Measurements from ENCODE around the gene SPOPL.

SPOPL gene

DNA sequence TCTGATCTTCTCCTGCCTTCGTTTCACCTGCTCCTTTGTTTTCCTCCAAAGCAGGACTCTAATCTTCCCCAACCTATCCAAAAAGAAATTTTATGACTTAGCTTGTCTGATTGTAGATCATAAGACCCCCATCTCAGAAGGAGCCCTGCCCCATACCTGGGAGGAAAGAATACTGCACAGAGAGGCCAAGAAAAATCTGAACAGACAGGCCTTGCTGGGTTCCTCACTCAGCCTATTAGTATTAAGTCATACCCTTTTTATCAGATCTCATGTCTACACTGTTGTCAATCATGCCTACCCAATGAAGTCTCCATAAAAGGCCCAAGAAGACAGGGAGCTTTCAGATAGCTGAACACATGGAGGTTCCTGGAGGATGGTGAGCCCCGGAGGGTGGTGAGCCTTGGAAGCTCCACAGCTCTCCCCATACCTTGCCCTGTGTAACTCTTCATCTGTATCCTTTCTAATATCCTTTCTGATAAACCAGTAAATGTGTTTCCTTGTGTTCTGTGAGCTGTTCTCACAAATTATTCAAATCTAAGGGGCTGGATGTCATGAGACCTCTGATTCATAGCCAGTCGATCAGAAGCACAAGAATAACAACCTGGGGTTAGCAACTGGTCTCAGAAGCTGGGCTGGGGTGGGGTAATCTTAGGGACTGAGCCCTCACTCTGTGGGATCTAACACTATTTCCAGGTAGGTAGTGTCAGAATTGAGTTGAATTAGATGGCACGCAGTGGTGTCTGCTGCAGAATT is 108.8 kb downstream of the SPOPL start:
- H3K4me3 ChIP-seq (replicated peaks in 1 of 2; ENCODE audit: low read depth in 2 of 2, low read length in 2 of 2), result no peak overlapping the region
- TF ChIP-seq, protein P1, sequence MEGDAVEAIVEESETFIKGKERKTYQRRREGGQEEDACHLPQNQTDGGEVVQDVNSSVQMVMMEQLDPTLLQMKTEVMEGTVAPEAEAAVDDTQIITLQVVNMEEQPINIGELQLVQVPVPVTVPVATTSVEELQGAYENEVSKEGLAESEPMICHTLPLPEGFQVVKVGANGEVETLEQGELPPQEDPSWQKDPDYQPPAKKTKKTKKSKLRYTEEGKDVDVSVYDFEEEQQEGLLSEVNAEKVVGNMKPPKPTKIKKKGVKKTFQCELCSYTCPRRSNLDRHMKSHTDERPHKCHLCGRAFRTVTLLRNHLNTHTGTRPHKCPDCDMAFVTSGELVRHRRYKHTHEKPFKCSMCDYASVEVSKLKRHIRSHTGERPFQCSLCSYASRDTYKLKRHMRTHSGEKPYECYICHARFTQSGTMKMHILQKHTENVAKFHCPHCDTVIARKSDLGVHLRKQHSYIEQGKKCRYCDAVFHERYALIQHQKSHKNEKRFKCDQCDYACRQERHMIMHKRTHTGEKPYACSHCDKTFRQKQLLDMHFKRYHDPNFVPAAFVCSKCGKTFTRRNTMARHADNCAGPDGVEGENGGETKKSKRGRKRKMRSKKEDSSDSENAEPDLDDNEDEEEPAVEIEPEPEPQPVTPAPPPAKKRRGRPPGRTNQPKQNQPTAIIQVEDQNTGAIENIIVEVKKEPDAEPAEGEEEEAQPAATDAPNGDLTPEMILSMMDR (IDR thresholded peaks at IDR 0.05; ENCODE audit: low read depth, low read length), result no peak
- no peak for DNase-seq (ENCODE audit: low read depth in 2 of 2)

DNA sequence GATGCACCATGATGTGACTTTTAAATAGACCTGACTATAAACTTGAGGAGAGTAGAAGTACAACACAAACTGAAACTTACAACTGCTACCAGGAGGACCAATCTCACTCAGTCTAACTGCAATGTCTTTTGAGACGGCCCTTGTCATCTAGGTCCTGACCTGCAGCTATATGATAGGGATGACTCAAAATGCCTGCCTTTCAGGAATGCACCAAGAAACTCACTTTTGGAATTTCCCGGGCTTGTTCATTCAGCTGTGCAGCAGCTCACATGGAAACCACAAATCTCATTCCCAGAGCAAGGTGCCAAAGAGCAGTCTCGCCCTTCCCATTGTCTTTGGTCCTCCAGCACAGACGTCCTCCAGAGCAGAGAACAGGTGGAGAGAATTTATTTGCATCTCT is 113.7 kb downstream of the SPOPL start:
- peak in 1 of 2 donors; percentile 61 for DNase-seq (ENCODE audit: low read depth in 2 of 2)
- no peak overlapping the region for H3K4me3 ChIP-seq (replicated peaks in 1 of 2; ENCODE audit: low read depth in 2 of 2, low read length in 2 of 2)
- TF ChIP-seq, protein P1 (IDR thresholded peaks at IDR 0.05; ENCODE audit: low read depth, low read length), result no peak

DNA sequence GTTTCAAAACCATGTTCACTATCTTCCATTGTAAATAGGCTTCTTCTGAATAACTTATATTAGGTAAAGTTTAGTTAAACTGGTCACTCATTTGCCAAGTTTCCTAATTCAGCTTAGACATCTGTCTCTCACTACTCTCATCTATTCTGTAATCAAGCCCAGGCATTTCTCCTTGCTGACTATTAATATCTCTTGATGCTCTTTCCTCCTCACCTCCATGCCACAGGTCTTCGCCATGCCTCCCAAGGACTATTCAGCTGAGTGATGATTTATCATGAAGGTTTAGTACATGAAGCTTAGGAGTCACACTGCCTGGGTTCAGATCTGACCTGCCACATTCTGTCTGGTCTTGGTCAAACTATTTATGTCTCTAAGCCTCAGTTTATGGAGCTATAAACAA is 115.5 kb downstream of the SPOPL start:
- H3K4me3 ChIP-seq (replicated peaks in 1 of 2; ENCODE audit: low read depth in 2 of 2, low read length in 2 of 2), result no peak overlapping the region
- TF ChIP-seq, protein P1 (IDR thresholded peaks at IDR 0.05; ENCODE audit: low read depth, low read length), result no peak
- no peak for DNase-seq (ENCODE audit: low read depth in 2 of 2)

DNA sequence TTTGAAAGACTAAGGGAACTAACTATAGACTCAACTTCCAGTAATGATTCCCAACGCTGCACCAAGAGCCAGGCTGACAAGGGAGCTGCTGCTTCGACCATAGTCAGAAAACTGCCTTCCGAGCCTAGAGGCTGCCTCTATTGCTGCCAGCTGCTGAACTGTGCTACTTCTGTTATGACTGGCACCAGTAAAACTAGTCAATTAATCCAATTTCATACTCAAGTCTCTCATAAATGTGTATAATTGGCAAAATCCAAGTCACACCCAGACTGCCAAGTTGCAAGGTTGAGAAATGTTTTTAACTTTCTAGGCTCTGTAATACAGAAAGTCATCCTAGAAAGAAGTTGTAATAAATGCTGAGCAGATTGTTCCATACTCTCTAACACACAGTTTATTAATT is 117.4 kb downstream of the SPOPL start:
- TF ChIP-seq, protein P1 (IDR thresholded peaks at IDR 0.05; ENCODE audit: low read depth, low read length), result no peak
- DNase-seq (ENCODE audit: low read depth in 2 of 2), result no peak
- no peak overlapping the region for H3K4me3 ChIP-seq (replicated peaks in 1 of 2; ENCODE audit: low read depth in 2 of 2, low read length in 2 of 2)

DNA sequence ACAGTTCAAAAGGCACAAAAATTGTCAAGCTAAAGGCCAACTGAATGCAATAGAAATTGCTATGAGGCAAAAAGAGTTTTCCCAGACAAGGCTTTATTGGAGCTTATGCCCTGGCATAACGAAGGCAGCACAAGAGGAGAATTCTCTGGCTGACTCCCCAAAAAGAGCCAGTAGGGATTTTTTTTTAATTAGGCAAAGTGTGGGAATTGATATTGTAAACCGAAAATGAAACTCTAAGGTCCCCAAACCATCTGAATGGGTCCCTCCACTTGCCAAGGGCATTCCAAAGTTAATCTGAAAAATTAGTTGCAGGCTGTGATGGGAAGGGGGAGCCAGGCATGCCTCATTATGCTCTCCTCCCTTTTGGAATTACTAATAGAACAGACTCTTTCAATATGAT is 118.9 kb downstream of the SPOPL start:
- TF ChIP-seq, protein P1 (IDR thresholded peaks at IDR 0.05; ENCODE audit: low read depth, low read length), result no peak

DNA sequence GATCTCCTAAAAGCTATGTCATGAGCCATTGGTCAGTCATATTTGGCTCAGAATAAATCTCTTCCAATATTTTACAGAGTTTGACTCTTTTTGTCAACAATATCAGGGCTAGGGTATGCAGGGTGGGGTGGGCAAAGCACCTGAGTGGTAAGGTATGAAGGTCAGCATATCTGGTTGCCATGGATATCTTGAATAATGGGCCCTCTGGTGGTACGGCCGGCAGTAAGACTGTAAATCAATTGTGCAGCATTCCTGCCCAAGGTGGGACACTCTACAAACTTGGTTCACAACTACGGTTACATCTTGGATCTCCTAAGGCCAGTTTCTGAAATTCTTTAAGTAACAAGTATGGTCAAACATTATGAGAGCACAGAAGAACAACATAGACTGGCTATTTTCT is 119.6 kb downstream of the SPOPL start:
- TF ChIP-seq, protein P1 (IDR thresholded peaks at IDR 0.05; ENCODE audit: low read depth, low read length), result no peak
- DNase-seq (ENCODE audit: low read depth in 2 of 2), result no peak
- H3K4me3 ChIP-seq (replicated peaks in 1 of 2; ENCODE audit: low read depth in 2 of 2, low read length in 2 of 2), result no peak overlapping the region

More for the DNA sequence above, 118.9 kb downstream of the SPOPL start:
- H3K4me3 ChIP-seq (replicated peaks in 1 of 2; ENCODE audit: low read depth in 2 of 2, low read length in 2 of 2), result no peak overlapping the region
- no peak for DNase-seq (ENCODE audit: low read depth in 2 of 2)

DNA sequence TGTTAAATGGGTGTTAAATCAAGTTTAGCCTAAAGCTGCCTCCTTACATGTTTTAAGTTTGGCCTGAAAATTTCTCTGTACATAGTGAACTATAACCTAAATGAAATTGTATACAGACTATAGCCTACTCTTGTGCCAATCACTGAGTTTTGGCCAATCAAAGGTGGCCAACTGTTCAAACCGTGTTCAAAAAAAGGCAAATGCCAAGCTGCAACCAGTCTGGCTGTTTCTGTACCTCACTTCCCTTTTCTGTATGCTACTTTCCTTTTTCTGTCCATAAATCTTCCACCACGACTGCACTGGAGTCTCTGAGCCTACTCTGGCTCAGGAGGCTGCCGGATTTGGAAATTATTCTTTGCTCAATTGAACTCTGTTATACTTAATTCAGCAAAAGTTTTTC is 121.0 kb downstream of the SPOPL start:
- TF ChIP-seq, protein P1 (IDR thresholded peaks at IDR 0.05; ENCODE audit: low read depth, low read length), result no peak
- no peak overlapping the region for H3K4me3 ChIP-seq (replicated peaks in 1 of 2; ENCODE audit: low read depth in 2 of 2, low read length in 2 of 2)
- no peak for DNase-seq (ENCODE audit: low read depth in 2 of 2)
